ENCODE results near the gene CDCP2.

DNA sequence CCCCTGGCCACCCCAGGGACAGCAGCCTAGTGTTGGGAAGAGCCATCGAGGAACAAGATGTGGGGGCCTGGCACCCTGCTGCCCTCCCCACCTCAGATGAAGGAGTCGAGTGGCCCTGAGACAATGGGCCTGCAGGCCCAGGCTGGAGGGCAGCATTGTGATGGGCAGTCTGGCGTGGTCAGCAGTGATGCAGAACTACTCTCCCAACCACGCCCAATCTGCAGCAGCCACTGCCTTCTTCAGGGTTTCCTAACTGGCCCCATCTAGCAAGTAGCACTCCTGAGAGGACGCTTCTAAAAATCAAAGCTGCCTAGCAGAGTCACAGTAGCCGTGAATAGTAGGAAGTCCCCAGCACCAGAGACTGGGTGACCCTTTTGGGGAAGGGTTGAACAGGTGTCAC lies 18.5 kb downstream of the CDCP2 start:
- TF ChIP-seq, protein P1, sequence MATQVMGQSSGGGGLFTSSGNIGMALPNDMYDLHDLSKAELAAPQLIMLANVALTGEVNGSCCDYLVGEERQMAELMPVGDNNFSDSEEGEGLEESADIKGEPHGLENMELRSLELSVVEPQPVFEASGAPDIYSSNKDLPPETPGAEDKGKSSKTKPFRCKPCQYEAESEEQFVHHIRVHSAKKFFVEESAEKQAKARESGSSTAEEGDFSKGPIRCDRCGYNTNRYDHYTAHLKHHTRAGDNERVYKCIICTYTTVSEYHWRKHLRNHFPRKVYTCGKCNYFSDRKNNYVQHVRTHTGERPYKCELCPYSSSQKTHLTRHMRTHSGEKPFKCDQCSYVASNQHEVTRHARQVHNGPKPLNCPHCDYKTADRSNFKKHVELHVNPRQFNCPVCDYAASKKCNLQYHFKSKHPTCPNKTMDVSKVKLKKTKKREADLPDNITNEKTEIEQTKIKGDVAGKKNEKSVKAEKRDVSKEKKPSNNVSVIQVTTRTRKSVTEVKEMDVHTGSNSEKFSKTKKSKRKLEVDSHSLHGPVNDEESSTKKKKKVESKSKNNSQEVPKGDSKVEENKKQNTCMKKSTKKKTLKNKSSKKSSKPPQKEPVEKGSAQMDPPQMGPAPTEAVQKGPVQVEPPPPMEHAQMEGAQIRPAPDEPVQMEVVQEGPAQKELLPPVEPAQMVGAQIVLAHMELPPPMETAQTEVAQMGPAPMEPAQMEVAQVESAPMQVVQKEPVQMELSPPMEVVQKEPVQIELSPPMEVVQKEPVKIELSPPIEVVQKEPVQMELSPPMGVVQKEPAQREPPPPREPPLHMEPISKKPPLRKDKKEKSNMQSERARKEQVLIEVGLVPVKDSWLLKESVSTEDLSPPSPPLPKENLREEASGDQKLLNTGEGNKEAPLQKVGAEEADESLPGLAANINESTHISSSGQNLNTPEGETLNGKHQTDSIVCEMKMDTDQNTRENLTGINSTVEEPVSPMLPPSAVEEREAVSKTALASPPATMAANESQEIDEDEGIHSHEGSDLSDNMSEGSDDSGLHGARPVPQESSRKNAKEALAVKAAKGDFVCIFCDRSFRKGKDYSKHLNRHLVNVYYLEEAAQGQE (IDR thresholded peaks at IDR 0.05; ENCODE audit: insufficient read depth in 1 of 2, low read depth in 2 of 2, low read length in 1 of 2), result no peak
- TF ChIP-seq, protein P2, sequence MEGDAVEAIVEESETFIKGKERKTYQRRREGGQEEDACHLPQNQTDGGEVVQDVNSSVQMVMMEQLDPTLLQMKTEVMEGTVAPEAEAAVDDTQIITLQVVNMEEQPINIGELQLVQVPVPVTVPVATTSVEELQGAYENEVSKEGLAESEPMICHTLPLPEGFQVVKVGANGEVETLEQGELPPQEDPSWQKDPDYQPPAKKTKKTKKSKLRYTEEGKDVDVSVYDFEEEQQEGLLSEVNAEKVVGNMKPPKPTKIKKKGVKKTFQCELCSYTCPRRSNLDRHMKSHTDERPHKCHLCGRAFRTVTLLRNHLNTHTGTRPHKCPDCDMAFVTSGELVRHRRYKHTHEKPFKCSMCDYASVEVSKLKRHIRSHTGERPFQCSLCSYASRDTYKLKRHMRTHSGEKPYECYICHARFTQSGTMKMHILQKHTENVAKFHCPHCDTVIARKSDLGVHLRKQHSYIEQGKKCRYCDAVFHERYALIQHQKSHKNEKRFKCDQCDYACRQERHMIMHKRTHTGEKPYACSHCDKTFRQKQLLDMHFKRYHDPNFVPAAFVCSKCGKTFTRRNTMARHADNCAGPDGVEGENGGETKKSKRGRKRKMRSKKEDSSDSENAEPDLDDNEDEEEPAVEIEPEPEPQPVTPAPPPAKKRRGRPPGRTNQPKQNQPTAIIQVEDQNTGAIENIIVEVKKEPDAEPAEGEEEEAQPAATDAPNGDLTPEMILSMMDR (IDR thresholded peaks at IDR 0.05), result no peak
